SKM-1 (cell line): ENCODE measurements around the gene BTN3A1.
"Not testable (repeated sequence)": the region's sequence is repeated elsewhere in the genome, so short reads cannot be mapped to it uniquely, and the experiment has no call there.

Experiments
- DNase-seq: peaks from one replicate; lab custom pipeline; 2025; ENCODE audit not compliant: unreplicated experiment; lab: John Stamatoyannopoulos, UW

The BTN3A1 gene

GRCh38 chr6:26412954-26413353 lies 10.9 kb downstream of the BTN3A1 start:
- DNase-seq = no peak

- DNase-seq = no peak
Measured at GRCh38 chr6:26414281-26414680, 12.2 kb downstream of the BTN3A1 start.

- DNase-seq = no peak
Measured at GRCh38 chr6:26415036-26415614, 13.1 kb downstream of the BTN3A1 start.

- DNase-seq = no peak
Measured at GRCh38 chr6:26415791-26416190, 13.7 kb downstream of the BTN3A1 start.

GRCh38 chr6:26416288-26416687 lies 14.2 kb downstream of the BTN3A1 start:
- no peak for DNase-seq

- not testable (repeated sequence) for DNase-seq
Measured at GRCh38 chr6:26418077-26418476, 16.0 kb downstream of the BTN3A1 start.

GRCh38 chr6:26418795-26419194 lies 16.7 kb downstream of the BTN3A1 start:
- not testable (repeated sequence) for DNase-seq

GRCh38 chr6:26420688-26421171 lies 18.7 kb downstream of the BTN3A1 start:
- DNase-seq = no peak

GRCh38 chr6:26421259-26422144 lies 19.4 kb downstream of the BTN3A1 start:
- DNase-seq = peak; percentile 70

GRCh38 chr6:26422329-26422728 lies 20.3 kb downstream of the BTN3A1 start:
- DNase-seq = no peak

GRCh38 chr6:26426691-26427450 lies 24.8 kb downstream of the BTN3A1 start:
- DNase-seq = no peak

GRCh38 chr6:26427451-26427809 lies 25.4 kb downstream of the BTN3A1 start:
- no peak for DNase-seq

- DNase-seq = no peak
Measured at GRCh38 chr6:26428206-26428605, 26.1 kb downstream of the BTN3A1 start.

- DNase-seq = no peak
Measured at GRCh38 chr6:26430787-26431186, 28.7 kb downstream of the BTN3A1 start.

GRCh38 chr6:26431258-26432172 lies 29.4 kb downstream of the BTN3A1 start:
- DNase-seq = no peak

- DNase-seq = no peak
Measured at GRCh38 chr6:26432627-26433201, 30.6 kb downstream of the BTN3A1 start.

GRCh38 chr6:26433680-26434079 lies 31.6 kb downstream of the BTN3A1 start:
- not testable (repeated sequence) for DNase-seq

- DNase-seq = no peak
Measured at GRCh38 chr6:26436018-26436417, 33.9 kb downstream of the BTN3A1 start.

GRCh38 chr6:26437550-26437949 lies 35.5 kb downstream of the BTN3A1 start:
- DNase-seq = no peak

GRCh38 chr6:26438000-26438399 lies 35.9 kb downstream of the BTN3A1 start:
- no peak for DNase-seq
